Neural crest cell (in vitro differentiated cells): ENCODE measurements around the gene CDK14. TPM values are rescaled to one million over a fixed set of nuclear protein-coding genes. Genes with fewer than 3 reads are reported as not detected.

ENCODE experiments used
- DNase-seq: peaks from one replicate; pipeline ENCODE4 v3.0.0; 2021; ENCODE audit warnings: low read depth, mixed read lengths, low spot score
- H3K27ac Mint-ChIP-seq: one replicate; pipeline ENCODE4 v1.8.0; 2021; ENCODE audit warnings: mild to moderate bottlenecking, mixed read lengths; ENCODE audit not compliant: unreplicated experiment
- H3K27me3 Mint-ChIP-seq: 2 replicates; pipeline ENCODE4 v1.8.0; 2021; ENCODE audit warnings: low read depth, mild to moderate bottlenecking, mixed read lengths
- H3K36me3 Mint-ChIP-seq: 2 replicates; pipeline ENCODE4 v1.8.0; 2021; ENCODE audit warnings: low read depth, mild to moderate bottlenecking, mixed read lengths
- H3K4me1 Mint-ChIP-seq: 2 replicates; pipeline ENCODE4 v1.8.0; 2021; ENCODE audit warnings: mixed read lengths
- H3K4me3 Mint-ChIP-seq: one replicate; pipeline ENCODE4 v1.8.0; 2021; ENCODE audit warnings: mild to moderate bottlenecking, mixed read lengths
- H3K9me3 Mint-ChIP-seq: 2 replicates; pipeline ENCODE4 v1.8.0; 2021; ENCODE audit warnings: mixed read lengths
- total RNA-seq: library from RNA; stranded (reverse); gene quantifications from 2 replicates; pipeline ENCODE4 v1.2.1, GENCODE V29; 2021
- TF ChIP-seq, protein P1 (sequence below): fragments of 200-600 bp; sonication (generic); conservative IDR thresholded peaks from 2 replicates; pipeline ENCODE4 v1.5.0; 2021; ENCODE audit warnings: antibody characterized with exemption, mild to moderate bottlenecking

Gene CDK14
- total RNA-seq, 1 donor from 2014 or later = 49.6 TPM

DNA sequence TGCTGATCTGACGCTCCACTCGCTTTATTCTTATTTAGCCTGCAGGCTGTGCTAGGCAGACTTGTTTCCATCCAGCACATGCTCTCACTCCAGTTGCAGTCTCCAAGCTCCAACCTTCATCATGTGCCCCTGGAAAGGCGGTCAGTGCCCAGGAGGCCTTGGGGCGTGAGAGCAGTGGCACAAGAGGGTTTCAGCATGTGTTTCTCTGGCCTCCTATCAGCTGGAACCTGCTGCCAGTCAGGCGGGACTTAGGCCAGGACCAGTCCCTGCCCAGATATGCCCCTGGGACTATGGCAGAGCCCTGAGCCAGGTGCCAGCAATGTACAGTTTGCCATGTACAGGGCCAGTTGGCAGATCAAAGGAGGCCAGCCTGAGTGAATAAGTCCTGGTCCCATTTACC, 337.9 kb downstream of the CDK14 start:
- H3K9me3 Mint-ChIP-seq = no peaks in the 10 kb centered on the region
- H3K27me3 Mint-ChIP-seq = no peaks in the 10 kb centered on the region
- H3K27ac Mint-ChIP-seq = no peak overlapping the region
- H3K4me3 Mint-ChIP-seq = no peak overlapping the region
- no peaks in the 10 kb centered on the region for H3K36me3 Mint-ChIP-seq
- TF ChIP-seq, protein P1, sequence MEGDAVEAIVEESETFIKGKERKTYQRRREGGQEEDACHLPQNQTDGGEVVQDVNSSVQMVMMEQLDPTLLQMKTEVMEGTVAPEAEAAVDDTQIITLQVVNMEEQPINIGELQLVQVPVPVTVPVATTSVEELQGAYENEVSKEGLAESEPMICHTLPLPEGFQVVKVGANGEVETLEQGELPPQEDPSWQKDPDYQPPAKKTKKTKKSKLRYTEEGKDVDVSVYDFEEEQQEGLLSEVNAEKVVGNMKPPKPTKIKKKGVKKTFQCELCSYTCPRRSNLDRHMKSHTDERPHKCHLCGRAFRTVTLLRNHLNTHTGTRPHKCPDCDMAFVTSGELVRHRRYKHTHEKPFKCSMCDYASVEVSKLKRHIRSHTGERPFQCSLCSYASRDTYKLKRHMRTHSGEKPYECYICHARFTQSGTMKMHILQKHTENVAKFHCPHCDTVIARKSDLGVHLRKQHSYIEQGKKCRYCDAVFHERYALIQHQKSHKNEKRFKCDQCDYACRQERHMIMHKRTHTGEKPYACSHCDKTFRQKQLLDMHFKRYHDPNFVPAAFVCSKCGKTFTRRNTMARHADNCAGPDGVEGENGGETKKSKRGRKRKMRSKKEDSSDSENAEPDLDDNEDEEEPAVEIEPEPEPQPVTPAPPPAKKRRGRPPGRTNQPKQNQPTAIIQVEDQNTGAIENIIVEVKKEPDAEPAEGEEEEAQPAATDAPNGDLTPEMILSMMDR = no peak
- no peaks in the 10 kb centered on the region for H3K4me1 Mint-ChIP-seq
- DNase-seq = no peak

DNA sequence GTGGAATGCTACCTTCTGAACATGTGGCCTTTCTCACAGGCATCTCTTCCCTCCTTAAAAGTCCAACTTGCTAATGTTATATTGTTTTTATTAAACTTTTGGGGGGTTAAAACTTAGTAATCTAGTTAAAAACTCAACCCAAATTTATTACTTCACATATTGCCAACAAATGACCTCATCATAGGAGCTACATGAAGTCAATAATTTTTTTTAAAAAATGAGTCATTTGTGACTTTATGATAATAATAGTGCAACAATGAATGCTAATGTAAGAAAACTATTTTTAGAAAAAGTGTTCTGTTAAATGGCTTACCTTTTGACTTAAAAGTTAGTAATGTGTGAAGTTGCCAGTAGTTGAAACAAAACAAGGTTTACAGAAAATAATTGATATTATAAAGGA, 342.2 kb downstream of the CDK14 start:
- H3K27ac Mint-ChIP-seq = no peak overlapping the region
- H3K27me3 Mint-ChIP-seq = no peaks in the 10 kb centered on the region
- H3K9me3 Mint-ChIP-seq = no peaks in the 10 kb centered on the region
- no peak for DNase-seq
- no peak overlapping the region for H3K4me3 Mint-ChIP-seq
- TF ChIP-seq, protein P1 = no peak
- no peaks in the 10 kb centered on the region for H3K36me3 Mint-ChIP-seq
- no peaks in the 10 kb centered on the region for H3K4me1 Mint-ChIP-seq

DNA sequence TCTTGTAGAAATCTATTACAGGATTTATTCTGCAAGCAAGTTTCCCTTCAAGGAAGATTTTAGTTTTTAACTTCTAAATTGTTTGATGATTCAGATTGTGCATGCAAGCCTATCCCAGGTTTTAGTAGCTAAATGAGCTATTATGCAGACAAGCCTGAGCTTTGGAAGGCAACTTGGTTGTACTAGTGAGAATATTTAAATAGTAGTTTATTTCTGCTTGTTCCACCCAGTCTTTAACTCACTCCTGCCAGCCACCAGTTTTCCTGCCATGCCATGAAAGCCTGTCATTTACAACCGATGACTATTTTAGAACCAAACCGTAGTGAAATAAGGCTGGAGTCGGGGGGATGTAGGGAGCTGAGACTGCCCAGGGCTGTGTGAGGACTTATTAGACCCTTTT, 343.5 kb downstream of the CDK14 start:
- Mint-ChIP-seq H3K27me3 (no peaks in the 10 kb centered on the region), H3K36me3 (peaks cover 3% of the 10 kb centered on the region), H3K27ac (no peak overlapping the region), H3K9me3 (no peaks in the 10 kb centered on the region), H3K4me3 (no peak overlapping the region), H3K4me1 (no peaks in the 10 kb centered on the region)
- TF ChIP-seq, protein P1 = no peak
- DNase-seq = no peak

DNA sequence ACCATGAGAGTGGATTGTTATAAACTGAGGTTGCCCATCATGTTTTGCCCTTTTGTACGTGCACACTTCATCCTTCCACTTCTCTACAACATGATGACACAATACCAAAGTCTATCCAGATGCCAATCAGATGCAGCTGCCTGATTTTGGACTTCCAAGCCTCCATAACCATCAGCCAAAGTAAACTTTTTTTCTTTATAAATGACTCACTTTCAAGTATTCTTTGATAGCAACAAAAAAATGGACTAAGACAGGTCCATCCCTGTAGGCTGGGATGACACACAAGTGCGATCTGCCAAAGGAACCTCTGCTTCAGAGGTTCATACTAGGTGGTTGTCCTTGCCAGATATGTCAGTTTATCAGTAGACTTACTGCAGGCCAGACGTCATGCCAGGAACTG, 347.9 kb downstream of the CDK14 start:
- H3K36me3 Mint-ChIP-seq = peaks cover 3% of the 10 kb centered on the region
- H3K27ac Mint-ChIP-seq = no peak overlapping the region
- H3K9me3 Mint-ChIP-seq = no peaks in the 10 kb centered on the region
- no peaks in the 10 kb centered on the region for H3K27me3 Mint-ChIP-seq
- H3K4me1 Mint-ChIP-seq = peaks cover 12% of the 10 kb centered on the region
- TF ChIP-seq, protein P1 = no peak
- no peak overlapping the region for H3K4me3 Mint-ChIP-seq
- DNase-seq = no peak

DNA sequence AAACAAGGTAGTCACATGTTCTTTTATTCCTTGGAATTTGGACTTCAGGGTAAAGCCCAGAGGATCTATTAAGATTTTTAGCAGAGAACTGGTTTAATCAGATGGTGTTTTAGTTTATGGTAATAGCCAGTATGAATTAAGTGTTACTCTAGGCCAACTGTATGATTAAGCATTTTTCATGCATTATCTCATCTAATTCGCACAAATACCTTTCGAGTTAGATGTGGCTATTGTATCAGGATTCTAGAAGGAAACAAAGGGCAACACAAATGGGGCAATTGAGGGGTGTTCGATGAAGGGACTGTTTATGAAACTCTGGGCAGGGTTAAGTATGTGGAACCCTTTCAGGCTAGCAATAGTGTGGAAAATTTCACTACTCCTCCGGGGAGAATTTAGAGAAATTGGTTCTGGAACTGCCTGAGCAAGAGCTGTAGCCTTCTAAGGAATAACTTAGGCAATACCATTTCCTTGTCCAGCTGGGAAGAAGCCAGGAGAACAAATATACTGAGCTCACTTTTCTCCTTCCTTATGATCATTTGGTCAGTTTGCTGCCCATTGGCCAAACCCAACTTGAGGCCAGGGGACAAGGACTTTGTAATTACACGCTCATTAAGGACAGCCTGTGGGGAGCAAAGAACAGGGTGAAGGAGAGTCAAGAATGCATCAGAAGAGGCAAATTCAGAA, 349.1 kb downstream of the CDK14 start:
- no peaks in the 10 kb centered on the region for H3K27me3 Mint-ChIP-seq
- peaks cover 3% of the 10 kb centered on the region for H3K36me3 Mint-ChIP-seq
- H3K4me1 Mint-ChIP-seq = peaks cover 12% of the 10 kb centered on the region
- no peaks in the 10 kb centered on the region for H3K9me3 Mint-ChIP-seq
- DNase-seq = no peak
- H3K4me3 Mint-ChIP-seq = no peak overlapping the region
- TF ChIP-seq, protein P1 = no peak
- H3K27ac Mint-ChIP-seq = no peak overlapping the region
